Activated CD4-positive, alpha-beta T cell treated with anti-CD3 and anti-CD28 coated beads for 24 hours (primary cell): Measurements from ENCODE around the gene ABR.
"Not testable (repeated sequence)": the region's sequence is repeated elsewhere in the genome, so short reads cannot be mapped to it uniquely, and the experiment has no call there.

ENCODE experiments used
- DNase-seq, 2 donors: peaks; one replicate each; pipeline ENCODE4 v3.0.0-alpha.2; 2020; ENCODE audit warnings: low read depth in 2 of 2

Gene ABR

DNA sequence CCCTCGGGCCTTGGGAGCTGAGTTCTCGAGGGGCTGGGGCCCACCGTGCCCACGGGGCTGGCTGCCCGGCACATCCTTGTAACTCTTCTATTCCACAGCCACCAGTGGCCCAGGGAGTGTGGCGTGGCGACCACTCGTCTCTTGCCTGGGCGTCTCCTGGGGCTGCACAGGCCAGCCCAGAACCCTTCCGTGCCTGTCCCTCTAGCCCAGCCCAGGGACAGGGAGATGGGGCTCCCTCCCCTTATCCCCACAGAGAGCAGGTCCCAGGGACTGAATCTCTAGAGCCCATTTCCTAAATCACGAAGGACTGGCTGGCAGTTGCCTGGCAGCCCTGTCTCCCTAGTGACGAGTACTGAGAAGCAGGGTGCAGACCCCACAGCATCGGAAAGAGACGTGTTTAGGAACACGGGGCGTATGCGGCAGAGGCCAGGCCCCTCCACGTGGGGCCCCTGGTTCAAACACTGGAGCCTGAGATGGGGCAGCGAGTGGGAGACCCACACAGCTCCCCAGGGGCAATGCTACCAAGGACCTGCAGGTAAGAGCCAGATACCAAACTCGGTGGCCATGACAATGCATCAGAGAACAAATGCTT, 131.8 kb downstream of the ABR start:
- DNase-seq: no peak

DNA sequence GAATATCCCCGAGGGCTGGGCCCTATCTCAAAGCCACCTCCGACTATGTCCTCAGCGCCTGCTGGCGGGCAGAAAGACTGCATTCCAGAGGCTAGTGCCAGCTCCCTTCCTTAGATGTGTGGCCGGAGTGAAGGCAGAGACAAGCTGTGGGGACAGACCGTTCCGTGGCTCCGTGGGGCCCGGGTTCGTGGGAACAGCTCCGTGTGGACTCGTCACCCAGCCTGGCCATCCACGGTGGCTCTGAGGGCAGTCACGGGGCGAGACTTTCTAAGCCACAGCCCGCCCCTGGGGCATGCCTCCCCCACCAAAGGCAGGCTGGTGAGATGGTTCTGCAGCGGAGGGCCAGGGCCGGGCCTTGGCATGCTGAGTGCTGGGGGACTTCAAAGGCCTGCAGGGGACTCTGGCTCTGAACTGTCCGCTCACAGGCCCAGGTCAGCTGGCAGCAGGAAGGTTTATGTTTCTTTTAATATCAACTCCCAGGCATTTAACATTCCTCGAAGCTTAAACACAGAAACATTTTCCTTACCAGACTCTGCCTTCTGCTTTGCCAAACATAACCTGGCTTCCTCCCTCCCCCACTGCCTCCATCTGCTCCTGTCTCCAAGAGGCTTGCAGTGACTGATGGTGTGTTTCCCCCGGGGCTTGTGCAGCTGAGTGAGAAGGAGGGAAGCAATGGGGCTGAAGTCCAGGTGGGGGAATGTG, 132.5 kb downstream of the ABR start:
- DNase-seq: no peak

DNA sequence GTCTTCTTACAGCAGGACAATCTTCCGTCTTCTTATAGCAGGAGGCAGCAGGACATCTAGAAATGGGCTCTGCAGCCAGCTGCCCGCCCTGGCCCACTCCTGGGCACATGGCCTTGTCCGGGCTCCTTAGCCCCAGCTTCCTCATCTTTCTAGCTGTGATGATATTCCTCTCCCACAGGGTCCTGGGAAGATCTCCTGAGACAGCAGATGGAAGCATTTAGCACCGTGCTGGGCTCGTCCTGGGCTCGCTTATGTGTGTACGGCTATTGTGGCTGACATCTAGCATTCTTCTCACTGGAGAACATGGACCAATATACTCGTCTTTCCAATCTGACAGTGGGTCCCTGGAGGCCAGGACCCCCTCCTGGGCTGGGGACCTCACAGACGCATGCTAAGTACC, 134.3 kb downstream of the ABR start:
- no peak for DNase-seq

DNA sequence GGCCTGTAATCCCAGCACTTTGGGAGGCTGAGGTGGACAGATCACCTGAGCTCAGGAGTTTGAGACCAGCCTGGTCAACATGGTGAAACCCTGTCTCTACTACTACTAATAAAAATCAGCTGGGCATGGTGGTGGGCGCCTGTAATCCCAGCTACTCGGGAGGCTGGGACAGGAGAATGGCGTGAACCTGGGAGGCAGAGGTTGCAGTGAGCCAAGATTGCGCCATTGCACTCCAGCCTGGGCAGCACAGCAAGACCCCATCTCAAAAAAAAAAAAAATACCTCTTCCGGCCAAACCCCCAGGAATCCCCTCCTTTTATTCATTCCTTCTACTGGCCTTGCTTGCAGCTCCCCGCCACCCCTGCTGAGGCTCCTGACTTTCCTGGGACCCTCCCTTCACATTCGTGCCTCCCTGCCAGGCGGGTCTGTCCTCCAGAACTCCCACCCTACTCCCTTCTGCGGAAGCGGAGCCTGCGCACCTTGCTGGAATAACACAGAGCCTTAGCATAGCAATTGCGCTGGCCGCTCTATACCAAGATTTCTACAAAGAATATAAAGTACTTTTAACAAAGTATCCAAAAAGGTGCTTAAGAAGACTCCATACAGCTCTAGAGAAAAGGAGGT, 135.3 kb downstream of the ABR start:
- DNase-seq: not testable (repeated sequence)

DNA sequence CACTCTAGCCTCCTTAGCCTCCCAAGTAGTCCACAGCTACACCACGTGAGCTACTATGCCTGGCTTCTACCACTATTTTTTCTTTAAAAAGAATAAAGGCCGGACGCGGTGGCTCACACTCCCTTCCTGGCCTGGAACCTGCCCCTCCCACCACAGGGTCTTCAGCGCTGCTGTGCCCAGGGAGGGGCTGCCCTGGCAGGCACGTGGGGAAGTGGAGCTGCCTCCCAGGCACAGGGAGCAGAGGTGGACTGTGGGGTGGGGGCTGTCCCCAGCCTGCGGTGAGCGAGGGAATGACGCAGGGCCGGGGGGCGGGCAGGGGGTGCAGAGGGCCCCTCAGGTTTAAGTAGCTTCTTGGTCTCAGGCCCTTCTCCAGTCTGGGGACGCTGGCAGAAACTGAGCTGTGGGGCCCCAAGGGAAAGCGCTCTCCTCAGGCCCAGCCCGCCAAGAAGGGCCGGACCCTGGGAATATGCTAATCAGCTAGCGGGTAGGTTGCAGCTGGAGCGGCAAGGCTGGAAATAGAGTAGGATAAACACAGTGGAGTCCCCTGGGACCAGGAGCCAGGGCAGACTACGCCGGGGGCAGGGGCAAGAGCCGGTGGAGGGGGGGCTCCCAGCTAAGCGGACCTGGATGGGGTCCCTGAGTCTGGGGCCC, 136.1 kb downstream of the ABR start:
- no peak for DNase-seq

DNA sequence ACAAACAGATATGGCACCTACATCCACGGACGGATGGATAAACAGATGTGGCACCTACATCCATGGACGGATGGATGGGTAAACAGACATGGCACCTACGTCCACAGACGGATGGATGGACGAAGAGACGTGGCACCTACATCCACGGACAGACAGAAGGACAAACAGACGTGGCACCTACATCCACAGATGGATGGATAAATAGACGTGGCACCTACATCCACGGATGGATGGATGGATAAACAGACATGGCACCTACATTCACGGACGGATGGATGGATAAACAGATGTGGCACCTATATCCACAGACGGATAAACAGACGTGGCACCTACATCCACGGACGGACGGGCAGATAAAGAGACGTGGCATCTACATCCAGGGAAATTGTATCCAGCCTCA, 137.3 kb downstream of the ABR start:
- DNase-seq: no peak

DNA sequence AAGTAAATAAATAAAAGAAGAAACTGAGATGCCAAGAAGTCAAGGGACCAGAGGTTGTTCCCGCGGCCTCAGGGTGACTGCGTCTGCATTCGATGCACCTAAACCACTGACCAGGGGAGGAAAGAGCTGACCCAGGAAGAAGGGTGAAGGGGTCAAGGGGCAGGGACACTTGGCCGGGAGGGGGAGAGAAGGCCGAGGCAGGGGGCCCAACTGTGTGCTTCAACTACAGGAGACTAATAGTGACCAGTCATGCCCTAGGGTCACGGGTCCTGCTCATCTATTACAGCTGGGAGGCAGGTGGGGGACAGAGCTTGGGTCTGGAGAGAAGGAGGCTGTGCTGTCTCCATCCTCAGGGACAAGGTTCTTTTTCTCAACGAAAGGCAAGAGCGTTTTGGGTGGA, 138.0 kb downstream of the ABR start:
- no peak for DNase-seq

DNA sequence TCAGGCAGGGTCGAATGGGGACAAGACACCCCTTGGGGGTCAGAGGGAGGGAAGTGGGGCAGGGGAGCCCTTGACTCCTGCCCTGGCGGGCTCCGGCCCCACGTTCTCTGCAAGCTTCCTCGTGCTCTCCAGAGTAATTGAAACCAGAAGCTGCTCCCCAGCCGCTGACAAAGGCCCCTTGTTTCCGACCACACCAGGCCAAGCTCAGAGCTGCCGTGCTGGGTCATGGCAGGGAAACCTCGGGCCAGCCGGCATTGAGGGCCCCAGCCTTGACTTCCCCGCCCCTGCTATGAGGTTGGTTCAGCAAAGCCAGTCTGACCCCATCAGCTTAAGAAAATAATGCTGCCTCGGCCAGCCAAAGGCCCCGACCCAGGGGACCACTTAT, 139.6 kb downstream of the ABR start:
- DNase-seq: no peak

DNA sequence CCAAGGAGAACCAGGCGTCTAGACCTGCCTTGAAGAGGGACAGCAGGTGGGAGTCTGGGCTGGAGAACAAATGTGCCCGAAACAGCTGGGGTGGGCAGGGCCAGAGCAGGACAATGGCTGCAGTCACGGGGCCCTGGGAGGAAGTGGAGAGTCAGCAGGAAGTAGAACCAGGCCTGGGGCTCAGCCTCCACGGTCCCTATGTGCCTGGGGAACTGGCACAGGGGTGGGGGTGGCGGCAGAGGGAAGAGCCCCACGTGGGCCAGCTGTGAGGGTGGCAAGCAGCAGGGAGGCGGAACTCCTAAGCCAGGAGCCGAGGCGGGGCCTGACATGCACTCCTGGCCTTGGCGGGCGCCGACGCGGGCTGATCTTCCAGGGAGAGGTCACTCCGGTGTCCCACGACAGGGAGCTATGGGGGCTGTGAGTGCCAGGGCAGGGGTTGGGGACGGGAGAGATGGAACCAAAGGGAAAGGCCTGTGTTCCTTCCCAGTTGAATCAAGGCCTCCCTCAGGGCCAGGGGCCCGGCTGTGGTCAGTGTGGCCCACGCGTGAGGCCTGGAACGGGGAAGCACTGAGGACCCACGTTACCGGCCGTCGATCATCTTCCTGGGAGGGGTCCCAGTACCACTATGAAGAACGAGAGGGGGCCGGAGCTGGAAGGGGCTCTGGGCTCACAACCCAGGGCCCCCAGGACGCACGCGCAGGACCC, 140.1 kb downstream of the ABR start:
- DNase-seq: no peak

DNA sequence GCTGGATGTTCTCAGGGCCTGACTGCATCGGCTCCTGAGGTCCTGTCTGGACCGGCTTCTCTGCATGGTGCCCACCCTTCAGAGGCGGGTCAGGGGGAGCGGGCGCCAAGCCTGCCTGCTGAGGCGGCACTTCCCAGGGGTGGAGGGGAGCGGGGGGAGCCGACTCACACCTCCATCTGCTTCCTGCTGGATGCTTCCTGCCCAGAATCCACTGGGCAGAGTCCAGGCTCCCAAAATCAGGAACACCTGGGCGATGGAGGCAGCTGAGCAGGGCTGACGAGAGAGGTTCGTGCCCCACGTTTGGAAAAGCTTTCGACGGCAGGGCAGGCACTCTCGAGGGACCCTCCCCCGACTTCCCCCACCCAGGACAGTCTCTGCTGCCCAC, 140.7 kb downstream of the ABR start:
- no peak for DNase-seq

DNA sequence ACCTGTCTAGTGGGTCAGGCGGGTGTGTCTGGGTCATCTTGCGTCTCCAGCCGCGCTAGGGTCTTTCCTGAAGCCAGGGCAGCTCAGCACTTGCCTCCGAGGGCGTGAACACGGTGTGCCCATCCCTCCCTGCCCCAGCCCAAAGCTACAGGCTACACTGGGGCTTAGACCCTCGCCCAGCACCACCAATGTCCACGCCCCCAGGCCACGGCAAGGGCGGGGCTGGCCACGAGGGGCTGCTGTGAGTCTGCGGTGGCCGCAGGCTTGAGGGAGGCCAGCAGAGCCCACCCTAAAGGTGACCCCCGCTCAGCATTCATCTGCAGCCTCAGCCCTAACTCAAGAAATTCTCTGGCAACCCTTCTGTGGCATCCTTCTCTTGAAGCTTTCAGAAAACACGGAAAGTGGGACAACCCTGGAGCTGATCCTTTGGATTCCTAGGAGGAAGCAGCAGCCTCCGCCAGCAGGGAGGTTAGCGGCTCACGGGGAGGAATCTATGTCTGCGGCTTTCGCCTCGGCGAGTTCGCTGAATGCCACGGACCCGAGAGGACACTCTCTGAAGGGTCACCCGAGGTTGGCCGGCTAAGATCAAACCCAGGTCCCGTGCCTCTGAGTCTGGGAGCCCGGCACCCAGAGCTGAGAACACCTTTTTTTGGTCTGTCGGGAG, 141.2 kb downstream of the ABR start:
- no peak for DNase-seq

DNA sequence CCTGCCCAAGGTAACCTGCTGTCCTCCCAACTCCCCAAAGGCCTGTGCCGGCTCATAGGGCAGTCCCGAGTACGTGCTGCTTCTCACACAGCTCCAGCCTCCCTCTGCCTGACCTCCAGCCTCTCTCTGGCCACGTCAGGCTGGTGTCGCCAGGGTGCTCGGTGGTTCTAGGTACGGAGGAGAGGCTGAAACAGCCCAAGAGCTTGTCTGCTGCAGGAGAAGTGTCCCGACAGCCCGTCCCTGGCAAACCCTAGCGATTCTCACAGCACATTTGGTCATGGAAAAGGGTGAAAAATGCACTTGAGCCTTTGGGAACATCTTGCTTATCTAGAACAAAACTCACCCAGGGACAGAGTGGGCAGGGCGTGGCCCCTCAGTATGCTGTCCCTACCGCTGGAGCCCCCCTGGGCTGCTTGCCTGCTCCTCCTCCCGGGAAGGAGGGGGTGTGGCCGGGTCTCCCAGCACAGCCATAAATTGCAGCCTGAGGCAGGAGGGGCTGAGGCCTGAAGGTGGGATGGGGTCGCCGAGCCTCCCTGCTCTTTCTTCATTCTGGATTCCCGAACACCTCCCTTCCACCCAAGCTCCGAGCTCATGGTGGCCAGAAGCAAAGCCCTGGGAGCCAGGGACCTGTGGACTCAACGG, 142.4 kb downstream of the ABR start:
- DNase-seq: no peak

DNA sequence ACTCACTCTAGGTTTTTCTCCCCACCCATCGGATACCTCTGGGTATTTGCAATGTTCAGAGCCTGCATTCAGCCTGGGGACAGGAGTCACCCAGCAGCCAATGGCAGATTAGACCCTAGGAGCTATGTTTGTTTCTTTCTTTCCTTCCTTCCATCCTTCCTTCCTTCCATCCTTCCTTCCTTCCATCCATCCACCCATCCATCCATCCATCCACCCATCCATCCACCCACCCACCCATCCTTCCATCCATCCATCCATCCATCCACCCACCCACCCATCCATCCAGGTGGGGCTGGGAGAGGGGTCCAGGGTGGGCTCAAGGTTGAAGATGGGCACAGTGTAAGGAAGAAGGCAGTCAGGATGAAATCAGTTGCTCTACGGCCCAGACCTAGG, 142.9 kb downstream of the ABR start:
- no peak for DNase-seq

DNA sequence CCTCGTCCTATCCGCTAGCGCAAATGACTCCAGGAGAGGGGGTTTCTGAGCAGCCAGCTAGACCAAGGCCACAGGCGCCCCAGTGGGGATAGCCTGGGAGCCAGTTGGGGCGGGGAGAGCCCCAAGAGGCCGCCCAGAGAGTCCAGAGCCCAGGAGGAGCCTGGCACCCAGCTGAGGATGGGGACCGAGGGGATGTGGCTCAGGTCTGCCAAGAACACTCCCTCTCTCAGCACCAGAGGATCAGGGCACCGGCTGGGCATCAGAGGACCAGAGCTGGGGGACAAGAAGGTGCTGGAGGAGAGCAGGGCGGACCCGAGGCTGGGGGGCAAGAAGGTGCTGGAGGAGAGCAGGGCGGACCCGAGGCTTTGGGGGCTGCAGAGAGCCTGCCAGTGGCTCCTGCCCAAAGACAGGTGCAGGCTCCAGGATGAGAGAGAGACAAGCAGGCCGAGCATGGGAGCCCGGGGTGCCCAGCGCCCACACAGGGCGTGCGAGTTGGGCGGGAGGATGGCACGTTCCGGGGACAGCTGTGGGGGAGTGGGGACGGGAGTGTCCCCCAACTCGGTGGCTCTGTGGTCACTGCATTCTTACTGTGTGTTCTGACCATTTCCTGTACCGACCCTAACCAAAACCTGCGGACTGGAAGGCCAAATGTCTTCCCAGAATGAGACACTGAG, 143.5 kb downstream of the ABR start:
- no peak for DNase-seq

DNA sequence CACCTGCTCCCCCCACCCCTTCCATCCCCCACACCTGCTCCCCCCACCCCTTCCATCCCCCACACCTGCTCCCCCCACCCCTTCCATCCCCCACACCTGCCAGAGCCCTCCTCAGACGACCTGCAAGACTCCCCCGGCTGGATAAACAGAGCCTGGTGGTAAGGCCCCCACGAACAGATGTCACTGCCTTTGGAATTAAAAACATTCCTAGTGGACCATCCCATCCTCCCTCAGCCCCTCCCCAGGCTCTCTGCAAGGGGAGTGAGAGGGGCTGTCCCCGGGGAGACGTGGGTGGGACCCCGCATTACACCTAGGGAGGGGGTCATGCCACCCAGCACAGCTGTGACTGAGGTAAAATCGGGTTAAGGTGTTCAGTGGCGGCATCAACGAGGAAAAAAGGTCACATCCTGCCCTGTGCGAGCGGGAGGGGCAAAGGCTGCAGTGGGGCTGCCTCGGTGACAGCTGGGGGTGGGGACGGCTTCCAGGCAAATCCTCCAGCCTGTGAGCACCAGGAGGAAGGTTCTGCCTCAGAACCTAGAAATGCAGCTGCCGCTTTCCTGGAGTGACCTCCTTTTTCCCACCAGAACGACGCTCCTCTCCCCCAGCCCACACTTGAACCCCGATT, 144.1 kb downstream of the ABR start:
- no peak for DNase-seq

DNA sequence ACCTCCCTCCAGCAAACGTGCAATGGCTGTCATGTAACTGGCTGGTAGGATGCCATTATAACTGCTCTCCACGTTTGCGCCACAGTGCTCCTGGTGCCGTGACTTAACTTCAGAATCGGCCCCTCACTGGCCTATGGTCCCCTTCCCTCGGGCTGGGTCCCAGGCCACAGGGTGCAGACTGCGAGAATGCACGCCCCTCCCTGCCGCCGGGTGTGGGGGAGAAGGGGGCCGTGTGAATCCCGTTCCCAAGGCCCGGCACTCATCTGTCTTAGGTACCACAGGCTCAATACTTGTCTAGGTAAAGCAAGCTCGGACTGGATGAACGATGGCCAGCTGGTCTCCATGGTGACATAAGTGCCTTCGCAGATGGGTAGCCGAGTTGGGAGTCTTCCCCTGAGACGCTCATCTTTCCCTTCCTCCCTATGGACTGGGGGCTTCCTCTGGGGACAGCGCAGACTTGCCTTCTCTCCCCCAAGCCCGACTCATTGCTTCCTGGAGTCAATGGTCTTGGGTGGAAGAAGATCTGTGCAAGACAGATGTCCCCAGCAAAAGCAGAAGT, 145.1 kb downstream of the ABR start:
- no peak for DNase-seq

DNA sequence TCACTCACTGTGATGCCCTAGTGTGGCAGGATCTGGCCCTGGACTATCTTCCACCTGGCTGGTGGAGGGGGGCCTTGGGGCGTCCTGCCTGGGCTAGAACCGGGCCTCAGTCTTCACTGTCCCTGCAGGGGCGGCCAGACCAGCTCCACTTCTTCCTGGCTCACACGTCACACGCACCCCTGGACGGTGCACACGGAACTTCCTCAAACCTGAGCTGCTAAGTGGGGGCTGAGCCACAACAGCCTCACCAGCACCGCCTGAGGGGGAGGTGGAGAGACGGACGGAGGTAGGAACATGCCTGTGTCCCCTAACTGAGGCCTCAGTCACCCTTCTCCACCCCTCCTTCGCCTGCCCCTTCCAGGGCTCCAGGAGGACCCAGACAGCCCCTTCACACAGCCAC, 146.3 kb downstream of the ABR start:
- DNase-seq: no peak

DNA sequence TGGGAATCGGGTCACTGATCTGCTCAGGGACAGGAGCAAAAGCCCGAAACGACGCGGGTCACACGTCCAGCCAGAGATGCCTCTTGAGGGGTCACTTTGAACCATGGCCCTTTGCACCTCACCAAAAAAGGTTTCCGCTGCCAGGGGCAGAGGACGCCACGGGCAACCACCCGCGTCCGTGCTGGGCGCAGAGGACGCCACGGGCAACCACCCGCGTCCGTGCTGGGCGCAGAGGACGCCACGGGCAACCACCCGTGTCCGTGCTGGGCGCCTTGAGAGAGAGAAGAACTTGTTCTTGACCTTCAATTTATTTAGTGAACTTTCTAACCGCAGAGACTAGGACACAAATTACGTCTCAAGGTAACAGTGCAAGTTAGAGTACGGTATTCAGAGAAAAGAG, 147.4 kb downstream of the ABR start:
- no peak for DNase-seq

DNA sequence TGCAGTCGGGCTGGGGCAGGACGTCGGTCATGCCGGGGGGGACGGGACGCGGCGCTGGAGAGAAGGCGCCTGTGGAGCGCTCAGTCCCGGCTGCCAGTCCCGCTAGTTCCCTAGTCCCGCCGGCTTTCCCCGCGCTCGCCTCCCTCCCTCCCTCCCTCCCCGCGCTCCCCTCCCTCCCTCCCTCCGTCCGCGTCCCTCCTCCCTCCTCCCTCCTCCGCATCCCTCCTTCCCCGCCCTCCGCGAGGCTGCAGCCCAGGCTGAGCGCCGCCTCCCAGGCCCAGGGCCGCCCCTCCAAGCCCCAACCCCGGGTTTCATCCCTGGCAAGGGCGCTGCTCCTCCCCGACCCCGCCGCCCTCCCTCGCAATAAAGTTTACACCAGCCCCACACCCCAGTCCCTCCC, 148.1 kb downstream of the ABR start:
- DNase-seq: no peak
